Activated CD4-positive, alpha-beta T cell treated with anti-CD3 and anti-CD28 coated beads for 48 hours (primary cell): ENCODE data around the gene FUBP3.
"Not testable (repeated sequence)": the region's sequence is repeated elsewhere in the genome, so short reads cannot be mapped to it uniquely, and the experiment has no call there.

Experiments
- DNase-seq: peaks from one replicate; pipeline ENCODE4 v3.0.0-alpha.2; 2020

Gene FUBP3

DNA sequence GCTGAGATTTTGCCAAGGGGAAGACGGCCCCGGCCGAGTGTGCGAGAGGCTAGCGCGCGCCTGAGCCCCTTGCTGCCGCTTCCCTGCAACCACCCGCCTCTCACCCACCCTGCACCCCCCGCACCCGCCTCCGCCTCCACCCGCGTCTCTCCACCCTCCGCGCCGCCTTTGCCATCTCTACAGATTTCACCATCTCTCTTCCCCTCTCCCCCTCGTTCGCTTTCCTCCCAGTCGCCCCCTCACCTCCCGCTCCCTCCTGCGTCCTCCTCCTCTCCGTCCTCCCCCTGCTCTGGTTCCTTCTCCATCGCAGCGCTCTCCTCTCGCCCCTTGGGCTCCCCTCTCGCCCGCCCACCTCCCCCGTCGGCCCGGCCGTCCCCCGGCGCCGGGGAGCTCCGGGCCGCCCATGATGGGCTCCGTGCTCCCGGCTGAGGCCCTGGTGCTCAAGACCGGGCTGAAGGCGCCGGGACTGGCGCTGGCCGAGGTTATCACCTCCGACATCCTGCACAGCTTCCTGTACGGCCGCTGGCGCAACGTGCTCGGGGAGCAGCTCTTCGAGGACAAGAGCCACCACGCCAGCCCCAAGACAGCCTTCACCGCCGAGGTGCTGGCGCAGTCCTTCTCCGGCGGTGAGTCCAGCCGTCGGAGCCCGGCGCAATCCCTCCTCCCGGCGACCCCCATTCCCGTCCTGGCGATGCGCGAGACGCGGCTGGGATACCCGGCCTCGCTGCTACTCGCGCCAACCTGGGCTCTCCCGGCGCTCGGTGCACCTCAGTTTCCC, 85.1 kb downstream of the FUBP3 start, which contains the start of gene PRDM12:
TSS of gene PRDM12 (plus strand) at position 344 of the 778 bp plus-strand sequence. CDS start at position 404, 60 bp downstream.
- DNase-seq, result peak; percentile 40

GRCh38 chr9:130665029-130665430, 85.7 kb downstream of the FUBP3 start:
- DNase-seq, result no peak

GRCh38 chr9:130665431-130666392, 86.3 kb downstream of the FUBP3 start:
- peak; percentile 37 for DNase-seq

DNA sequence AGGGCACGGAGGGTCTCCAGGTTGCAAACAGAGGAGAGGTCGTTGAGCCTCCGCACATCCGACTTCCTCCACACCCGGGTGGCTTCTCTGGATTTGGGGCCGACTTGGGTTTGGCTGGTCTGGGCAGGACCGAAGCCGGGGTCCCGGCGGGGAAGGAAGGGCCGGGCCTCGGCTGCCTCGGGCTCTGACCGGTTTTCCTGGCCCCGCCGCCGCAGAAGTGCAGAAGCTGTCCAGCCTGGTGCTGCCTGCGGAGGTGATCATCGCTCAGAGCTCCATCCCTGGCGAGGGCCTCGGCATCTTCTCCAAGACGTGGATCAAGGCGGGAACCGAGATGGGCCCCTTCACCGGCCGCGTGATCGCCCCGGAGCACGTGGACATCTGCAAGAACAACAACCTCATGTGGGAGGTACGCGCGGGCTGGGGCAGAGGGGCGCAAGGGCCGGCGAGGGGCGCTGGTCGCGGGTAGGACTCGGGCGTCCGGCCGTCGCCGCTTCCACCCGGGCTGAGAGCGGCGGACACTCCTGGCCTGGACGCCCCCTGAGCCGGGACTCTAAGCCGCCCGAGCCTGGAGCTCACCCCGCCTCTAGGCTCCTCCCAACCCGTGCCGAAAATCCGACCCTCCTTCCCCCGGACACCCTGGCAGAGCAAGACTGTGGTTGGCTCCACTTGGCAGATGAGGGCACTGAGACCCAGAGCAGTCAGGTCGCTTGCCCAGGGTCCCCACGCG, 87.2 kb downstream of the FUBP3 start:
- no peak for DNase-seq

- no peak for DNase-seq
These were observed 87.7 kb downstream of the FUBP3 start for GRCh38 chr9:130667120-130667435.

DNA sequence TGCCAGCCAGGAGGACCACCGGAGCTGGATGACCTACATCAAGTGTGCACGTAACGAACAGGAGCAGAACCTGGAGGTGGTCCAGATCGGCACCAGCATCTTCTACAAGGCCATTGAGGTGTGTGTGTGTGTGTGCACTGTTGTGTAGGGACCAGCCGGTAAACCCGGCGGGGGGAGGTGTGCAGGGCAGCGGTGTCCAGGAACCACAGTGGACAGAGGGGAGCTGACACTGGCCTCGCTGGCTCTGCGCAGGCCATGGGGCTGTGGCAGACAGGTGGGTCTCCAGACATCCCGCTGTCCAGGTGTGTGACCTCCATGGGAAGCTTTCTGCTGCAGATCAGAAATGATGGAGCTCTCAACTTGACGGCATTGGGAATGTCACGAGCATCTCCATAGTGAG, 88.8 kb downstream of the FUBP3 start:
- DNase-seq, result no peak

DNA sequence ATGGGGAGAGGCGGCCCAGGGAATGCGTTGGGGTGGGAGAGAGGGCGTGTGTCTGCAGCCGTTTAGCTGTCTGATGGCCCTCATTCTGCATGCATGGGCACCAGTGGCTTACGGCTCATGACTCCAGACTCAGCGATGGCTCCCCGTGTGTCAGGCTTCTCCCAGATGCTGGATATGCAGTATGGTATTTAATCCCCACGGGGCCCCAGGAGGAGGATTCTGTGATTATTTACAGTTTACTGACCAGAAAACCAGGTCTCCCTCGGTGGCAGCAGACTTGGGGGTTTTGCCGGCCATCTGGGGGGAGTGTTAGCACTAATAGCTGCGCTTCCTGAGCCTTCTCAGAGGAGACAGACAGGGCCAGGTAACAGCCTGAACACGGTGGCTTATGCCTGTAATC, 89.3 kb downstream of the FUBP3 start:
- DNase-seq, result no peak

DNA sequence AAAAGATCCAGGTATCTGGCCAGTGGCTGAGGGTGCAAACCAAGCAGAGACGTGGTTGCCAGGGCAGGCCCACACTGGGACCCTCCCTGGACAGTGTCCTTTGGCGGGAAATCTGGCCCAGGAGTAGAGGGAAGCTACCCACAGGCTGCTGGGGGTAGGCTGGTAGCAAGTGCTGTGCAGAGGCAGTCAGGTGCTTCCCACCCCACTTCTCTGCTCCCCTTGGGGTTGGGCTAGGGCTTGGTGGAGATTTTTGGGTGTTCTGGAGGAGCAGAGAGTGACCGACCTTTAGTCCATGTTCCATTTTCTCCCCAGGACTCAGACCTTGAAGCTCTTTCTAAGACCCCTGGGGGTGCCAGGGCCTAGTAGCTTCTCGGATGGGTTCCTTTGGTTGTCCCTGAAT, 90.6 kb downstream of the FUBP3 start:
- DNase-seq, result no peak

- DNase-seq, result no peak
These were observed 91.3 kb downstream of the FUBP3 start for GRCh38 chr9:130670644-130671043.

- no peak for DNase-seq
These were observed 93.1 kb downstream of the FUBP3 start for GRCh38 chr9:130672466-130672865.

DNA sequence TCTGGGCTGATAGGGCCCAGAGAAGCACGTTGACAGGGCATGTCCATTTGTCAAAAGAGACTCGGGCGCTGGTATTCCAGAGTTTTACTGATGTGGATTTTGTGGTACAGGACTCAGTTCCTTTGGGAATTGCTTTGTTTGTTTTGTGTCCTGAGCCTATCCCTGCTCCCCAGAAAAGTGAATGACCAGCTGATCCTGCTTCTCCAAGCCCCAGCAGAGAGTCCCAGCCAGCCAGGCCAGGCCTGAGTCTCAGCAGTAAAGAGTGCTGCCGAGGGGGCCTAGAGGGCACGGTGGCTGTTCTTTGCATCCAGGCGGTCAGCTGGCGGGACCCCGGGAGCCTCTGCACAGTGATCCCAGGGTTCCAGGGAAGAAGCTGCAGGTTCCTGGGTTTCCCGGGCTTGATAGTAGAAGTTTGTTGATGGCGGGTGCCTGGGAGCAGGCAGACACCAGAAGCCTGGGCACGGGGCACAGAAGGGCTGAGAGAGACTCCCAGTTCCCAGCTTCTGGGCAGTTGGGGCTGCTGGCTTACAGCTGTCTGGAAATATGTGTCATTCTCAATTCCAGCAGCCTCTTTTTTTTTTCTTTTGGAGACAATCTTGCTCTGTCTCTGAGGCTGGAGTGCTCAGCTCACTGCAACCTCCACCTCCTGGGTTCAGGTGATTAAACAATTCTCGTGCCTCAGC, 93.7 kb downstream of the FUBP3 start:
- no peak for DNase-seq

- no peak for DNase-seq
These were observed 96.0 kb downstream of the FUBP3 start for GRCh38 chr9:130675396-130675795.

GRCh38 chr9:130677252-130677651, 97.9 kb downstream of the FUBP3 start:
- DNase-seq, result no peak

DNA sequence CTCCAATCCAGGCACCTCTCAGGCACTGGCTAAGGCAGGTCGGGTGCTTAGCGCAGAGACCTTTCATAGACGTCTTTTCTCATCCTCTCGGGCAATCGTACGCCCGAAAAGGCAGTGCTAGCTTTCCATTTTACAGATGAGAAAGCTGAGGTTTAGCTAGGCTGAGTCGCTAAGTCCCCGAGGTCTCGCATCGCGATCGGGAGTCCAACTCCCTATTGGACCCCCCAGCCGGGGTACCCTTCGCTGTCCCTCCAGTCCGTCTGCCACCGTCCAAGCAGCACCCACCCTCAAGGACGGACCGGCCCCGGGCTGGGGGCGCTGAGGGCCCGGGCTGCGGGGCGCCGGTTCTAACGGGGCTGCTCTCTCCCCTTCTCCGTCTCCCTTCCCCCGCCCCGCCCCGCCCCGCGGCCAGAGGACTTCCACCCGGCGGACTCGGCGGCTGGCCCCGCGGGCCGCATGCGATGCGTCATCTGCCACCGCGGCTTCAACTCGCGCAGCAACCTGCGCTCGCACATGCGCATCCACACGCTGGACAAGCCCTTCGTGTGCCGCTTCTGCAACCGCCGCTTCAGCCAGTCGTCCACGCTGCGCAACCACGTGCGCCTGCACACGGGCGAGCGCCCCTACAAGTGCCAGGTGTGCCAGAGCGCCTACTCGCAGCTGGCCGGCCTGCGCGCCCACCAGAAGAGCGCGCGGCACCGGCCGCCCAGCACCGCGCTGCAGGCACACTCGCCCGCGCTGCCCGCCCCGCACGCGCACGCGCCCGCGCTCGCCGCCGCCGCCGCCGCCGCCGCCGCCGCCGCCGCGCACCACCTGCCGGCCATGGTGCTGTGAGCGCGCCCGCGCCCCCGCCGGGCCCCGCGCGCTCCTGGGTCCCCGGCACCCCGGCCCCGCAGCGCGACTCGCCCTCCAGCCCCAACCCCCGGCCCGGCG, 101.7 kb downstream of the FUBP3 start:
- peak; percentile 75 for DNase-seq

DNA sequence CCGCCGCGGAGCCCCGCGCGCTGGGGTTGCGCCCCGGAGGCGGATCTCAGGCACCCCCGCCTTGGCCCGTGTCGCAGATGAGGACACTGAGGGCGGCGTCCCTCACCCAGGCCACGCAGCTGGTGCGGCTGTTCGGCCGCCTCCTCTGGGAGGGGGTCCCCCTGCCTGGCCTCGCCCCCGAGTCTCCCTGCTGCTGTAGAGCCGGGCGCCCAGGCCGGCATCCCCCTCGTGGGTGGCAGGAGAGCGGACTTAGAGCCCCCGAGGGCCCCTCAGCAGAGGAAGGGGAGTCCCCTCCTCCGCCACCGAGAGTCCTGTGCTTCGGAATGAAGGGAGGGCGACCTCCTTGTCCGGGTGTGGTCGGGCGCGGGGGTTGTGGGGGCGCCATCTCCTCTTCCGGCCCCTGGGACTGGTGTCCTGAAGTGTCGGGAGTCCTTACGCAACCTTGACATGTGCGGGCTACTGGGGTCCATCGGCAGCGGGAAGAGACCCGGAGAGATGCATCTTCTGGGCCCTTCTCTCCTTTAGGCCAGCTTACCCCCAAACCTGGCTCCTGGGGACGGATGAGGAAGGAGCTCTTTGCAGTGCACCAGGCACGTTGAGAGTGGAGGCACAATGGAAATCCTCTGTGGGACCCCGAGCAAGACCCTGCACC, 102.5 kb downstream of the FUBP3 start:
- DNase-seq, result no peak

DNA sequence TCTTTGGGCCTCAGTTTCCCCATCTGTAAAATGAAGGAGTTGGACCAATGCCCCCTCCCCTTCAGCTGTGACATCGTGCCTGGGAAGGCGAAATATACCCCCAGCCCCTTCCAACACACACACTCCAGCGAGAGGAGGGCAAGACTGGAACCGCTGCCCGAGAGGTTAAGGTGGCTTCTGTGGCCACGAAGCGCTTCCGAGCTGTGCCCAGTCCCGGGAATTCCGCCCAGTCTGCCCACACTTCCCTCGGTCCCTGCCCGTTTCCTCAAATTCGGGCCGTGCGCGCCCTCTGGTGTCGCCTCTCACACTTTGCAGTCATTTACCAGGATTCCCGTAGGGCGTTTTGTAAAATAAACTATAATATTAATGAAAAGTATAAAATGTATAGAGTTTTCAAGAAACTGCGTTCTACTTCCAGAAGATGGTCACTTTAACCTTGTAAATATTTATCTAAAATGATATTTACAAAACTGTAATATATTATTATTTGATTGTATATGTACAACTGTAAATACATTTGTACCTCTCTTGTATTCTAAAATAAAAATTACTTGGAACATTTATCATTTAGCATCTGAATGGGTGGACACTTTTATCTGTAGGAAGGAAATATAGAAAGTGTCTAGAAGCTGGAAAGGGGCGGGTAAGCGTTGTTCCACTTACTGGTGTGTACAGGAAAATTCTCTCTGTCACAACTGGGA, 103.2 kb downstream of the FUBP3 start:
- DNase-seq, result peak; percentile 69

GRCh38 chr9:130685104-130685503, 105.7 kb downstream of the FUBP3 start:
- DNase-seq, result no peak

GRCh38 chr9:130685945-130686344, 106.6 kb downstream of the FUBP3 start:
- DNase-seq, result not testable (repeated sequence)

GRCh38 chr9:130687615-130688014, 108.2 kb downstream of the FUBP3 start:
- no peak for DNase-seq
